Breast epithelium (tissue), 3 donors: ENCODE results near the gene LRP6.

ENCODE experiments used
- POLR2A ChIP-seq: fragments of 450-650 bp; IDR thresholded peaks from one replicate; pipeline ENCODE4 v1.6.1; 2016; ENCODE audit warnings: antibody characterized with exemption, mild to moderate bottlenecking, moderate library complexity
- TF ChIP-seq, protein P1 (sequence below), 3 donors: fragments of 450-650 bp; IDR thresholded peaks; one replicate each; pipeline ENCODE4 v1.5.1; 2016 to 2017; ENCODE audit warnings: antibody characterized with exemption in 3 of 3, mild to moderate bottlenecking in 3 of 3, moderate library complexity in 3 of 3

DNA sequence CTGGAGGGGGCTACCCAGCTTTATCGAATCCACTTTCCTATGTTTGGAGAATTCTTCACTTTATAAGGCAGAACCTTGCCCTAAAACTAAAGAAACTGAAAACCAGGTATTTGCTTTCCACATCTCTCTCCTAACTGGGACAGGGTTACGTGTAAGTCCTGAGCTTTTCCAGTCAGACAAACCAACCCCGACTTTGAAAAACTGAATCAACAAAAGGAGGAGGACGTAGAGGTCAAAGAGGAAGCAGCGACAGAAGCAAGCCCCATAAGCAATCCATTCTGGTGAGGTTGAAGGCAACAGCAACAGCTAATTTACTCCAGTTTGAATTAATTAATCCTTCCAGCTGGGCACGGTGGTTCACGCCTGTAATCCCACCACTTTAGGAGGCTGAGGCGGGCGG, 47.2 kb downstream of the LRP6 start:
- TF ChIP-seq, protein P1, sequence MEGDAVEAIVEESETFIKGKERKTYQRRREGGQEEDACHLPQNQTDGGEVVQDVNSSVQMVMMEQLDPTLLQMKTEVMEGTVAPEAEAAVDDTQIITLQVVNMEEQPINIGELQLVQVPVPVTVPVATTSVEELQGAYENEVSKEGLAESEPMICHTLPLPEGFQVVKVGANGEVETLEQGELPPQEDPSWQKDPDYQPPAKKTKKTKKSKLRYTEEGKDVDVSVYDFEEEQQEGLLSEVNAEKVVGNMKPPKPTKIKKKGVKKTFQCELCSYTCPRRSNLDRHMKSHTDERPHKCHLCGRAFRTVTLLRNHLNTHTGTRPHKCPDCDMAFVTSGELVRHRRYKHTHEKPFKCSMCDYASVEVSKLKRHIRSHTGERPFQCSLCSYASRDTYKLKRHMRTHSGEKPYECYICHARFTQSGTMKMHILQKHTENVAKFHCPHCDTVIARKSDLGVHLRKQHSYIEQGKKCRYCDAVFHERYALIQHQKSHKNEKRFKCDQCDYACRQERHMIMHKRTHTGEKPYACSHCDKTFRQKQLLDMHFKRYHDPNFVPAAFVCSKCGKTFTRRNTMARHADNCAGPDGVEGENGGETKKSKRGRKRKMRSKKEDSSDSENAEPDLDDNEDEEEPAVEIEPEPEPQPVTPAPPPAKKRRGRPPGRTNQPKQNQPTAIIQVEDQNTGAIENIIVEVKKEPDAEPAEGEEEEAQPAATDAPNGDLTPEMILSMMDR (IDR thresholded peaks at IDR 0.05): no peak
- no peak for TF ChIP-seq POLR2A
